GM18498 (cell line): ENCODE measurements around the gene HCST.
"Not testable (repeated sequence)": the region's sequence is repeated elsewhere in the genome, so short reads cannot be mapped to it uniquely, and the experiment has no call there.

ENCODE experiments used
- ATAC-seq: cut with Tn5 transposase; IDR thresholded peaks from one replicate; pipeline ENCODE4 v1.9.1; 2021; ENCODE audit warnings: mild to moderate bottlenecking, moderate library complexity; ENCODE audit not compliant: unreplicated experiment

The HCST gene

DNA sequence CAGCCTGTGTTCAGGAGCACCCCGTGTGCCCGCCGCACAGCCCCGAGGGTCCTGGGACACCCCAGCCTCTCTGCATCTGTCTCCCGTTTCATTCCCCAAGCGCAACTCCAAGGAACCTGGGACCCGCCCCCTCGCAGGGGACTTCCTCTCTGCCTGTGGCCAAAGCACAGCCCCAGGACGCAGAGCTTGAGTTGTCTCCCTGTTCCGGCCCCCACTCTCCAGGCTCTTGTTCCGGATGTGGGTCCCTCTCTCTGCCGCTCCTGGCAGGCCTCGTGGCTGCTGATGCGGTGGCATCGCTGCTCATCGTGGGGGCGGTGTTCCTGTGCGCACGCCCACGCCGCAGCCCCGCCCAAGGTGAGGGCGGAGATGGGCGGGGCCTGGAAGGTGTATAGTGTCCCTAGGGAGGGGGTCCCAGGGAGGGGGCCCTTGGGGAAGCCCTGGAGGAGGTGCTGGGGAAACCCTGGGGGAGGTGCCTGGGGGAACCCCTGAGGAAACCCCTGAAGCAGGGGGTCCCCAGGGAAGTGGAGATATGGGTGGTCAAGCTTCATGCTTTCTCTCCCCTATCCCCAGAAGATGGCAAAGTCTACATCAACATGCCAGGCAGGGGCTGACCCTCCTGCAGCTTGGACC lies 1.3 kb downstream of the HCST start:
- ATAC-seq = peak; percentile 48

GRCh38 chr19:35904311-35905068 lies 2.2 kb downstream of the HCST start:
- no peak for ATAC-seq

DNA sequence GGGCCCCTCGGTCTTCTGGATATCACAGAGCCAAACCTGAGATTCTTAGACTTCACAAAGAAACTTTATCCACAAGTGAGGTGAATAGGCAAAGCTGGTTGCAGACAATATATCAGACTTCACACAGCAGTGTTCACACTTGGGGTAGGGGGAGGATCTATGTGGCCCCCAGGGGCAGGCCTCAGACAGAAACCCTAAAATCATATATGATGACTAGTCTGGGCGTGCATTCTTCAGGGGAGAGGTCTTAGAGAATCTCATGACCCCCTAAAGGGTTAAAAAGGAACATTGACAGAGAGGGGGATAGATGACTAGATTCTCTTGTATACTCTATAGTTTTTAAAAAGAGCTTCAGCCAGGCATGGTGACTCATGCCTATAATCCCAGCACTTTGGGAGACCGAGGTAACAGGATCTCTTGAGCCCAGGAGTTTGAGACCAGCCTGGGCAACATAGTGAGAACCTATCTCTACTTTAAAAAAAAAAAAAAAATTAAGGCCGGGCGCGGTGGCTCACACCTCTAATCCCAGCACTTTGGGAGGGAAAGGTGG lies 2.9 kb downstream of the HCST start:
- ATAC-seq = no peak

GRCh38 chr19:35907377-35907745 lies 5.0 kb downstream of the HCST start:
- no peak for ATAC-seq

GRCh38 chr19:35908010-35908441 lies 5.7 kb downstream of the HCST start, which contains the start of gene TYROBP:
TYROBP (minus strand) TSS chr19:35908295; CDS start chr19:35908228, 67 bp downstream.
- no peak for ATAC-seq

DNA sequence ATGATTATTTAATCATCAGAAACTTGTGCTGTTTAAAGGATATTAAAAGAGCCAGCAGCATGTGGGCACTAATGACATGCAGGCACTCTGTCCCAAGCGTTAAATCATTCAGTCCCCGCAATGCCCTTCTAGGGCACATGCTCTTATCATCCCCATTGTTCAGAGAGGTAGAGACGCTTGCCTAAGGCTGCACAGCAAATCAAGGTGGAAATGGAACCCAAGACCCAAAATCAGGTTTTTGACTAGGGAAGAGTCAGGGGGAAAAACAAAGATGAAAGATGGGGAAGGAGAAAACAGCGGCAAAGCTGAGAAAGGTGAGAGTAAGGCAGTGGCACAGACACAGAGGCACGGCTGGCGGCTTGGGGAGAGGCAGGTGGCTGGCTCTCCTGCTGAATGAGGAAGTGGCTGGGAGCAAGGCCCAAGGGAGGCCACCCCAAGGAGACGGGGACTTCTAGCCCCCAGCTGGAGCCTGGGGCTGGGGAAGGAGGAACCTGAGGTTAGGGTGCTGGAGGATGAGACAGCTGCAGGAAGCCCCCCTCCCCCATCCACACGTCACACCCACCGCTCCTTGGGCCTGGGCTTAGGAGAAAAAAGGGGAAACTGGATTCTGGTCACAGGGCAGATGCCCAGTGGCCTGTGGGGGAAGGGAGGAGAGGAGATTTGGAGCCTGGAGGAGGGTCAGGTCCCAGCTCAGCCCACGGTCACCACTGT lies 6.8 kb downstream of the HCST start:
- ATAC-seq = no peak

GRCh38 chr19:35909684-35910035 lies 7.3 kb downstream of the HCST start:
- ATAC-seq = no peak

DNA sequence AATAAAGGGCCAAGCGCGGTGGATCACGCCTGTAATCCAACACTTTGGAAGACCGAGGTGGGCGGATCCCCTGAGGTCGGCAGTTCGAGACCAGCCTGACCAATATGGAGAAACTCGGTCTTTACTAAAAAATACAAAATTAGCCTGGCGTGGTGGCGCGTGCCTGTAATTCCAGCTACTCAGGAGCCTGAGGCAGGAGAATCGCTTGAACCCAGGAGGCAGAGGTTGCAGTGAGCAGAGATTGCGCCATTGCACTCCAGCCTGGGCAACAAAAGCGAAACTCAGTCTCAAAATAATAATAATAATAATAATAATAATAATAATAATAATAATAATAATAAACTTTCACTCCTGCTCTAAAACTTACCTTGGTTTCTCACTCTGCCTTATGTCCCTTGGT lies 8.0 kb downstream of the HCST start:
- not testable (repeated sequence) for ATAC-seq

- no peak for ATAC-seq
These were observed 8.8 kb downstream of the HCST start for GRCh38 chr19:35911173-35911572.

- no peak for ATAC-seq
These were observed 9.5 kb downstream of the HCST start for GRCh38 chr19:35911790-35912189.

DNA sequence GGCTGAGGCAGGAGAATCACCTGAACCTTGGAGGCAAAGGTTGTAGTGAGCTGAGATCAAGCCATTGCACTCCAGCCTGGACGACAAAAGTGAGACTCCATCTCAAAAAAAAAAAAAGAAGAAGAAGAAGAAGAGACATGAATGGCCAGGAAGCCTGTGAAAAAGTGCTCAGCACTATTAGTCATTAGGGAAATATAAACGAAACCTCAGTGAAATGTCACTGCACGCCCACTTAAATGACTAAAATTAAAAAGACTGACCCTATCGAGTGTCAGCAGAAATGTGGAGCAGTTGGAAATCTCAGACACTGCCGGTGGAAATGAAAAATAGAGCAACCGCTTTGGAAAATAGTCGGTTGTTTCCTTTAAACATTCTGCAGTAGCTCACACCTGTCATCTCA lies 11.3 kb downstream of the HCST start:
- ATAC-seq = no peak

DNA sequence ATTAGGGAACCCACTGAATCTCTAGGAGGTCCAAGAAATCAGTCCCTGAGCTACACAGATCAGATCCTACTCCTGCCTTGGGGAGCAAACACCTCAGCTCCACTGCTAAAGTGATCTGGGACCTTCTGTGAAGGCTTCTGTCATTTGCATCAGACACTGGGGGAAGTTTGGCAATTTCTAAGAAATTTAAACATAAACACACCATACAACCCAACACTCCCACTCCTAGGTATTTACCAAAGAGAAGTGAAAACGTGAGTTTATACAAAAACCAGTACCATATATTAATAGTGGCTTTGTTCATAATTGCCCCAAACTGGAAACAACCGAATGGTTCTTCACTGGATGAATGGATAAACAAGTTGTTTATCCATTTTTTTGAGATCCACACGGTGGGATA lies 13.1 kb downstream of the HCST start:
- no peak for ATAC-seq

DNA sequence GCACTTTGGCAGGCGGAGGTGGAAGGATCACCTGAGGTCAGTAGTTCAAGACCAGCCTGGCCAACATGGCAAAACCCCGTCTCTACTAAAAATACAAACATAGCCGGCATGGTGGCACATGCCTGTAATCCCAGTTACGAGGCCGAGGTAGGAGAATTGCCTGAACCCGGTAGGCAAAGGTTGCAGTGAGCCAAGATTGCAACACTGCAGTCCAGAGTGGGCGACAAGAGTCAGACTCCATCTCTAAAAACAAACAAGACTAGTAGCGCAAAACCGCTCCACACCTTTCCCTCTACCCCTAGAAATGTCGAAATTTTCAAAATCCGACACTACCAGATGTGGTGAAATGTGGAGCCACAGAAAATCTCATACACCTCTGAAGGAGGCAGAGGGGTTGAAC lies 17.0 kb downstream of the HCST start:
- ATAC-seq = no peak

DNA sequence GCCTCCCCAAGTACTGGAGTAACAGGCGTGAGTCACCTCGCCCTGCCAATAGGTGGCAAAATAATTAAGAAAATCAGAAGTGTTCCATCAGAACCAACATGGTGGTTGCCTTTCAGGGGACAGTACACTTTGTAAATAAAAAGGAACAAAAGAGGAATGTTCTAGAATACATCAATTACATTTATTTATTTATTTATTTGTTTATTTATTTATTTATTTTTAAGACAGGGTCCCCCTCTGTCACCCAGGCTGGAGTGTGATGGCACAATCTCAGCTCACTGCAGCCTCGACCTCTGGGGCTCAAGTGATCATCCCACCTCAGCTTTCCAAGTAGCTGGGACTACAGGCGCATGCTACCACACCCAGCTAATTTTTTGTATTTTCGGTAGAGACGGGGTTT lies 18.7 kb downstream of the HCST start:
- ATAC-seq = no peak

GRCh38 chr19:35925501-35925900 lies 23.2 kb downstream of the HCST start:
- ATAC-seq = no peak

DNA sequence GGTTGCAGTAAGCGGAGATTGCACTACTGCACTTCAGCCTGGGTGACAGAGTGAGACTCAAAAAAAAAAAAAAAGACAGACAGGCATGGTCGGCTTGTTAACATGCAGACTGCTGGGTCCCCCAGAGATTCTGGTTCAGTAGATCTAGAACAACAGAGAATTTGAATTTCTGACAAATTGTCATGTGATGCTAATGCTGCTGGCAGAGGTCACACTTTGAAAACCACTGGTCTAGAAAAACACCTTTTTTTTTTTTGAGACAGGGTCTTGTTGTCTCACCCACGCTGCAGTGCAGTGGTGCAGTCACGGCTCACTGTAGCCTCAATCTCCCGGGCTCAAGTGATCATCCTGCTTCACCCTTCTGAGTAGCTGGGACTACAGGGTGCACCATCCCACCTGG lies 26.2 kb downstream of the HCST start:
- no peak for ATAC-seq

GRCh38 chr19:35929876-35930275 lies 27.5 kb downstream of the HCST start:
- ATAC-seq = no peak

DNA sequence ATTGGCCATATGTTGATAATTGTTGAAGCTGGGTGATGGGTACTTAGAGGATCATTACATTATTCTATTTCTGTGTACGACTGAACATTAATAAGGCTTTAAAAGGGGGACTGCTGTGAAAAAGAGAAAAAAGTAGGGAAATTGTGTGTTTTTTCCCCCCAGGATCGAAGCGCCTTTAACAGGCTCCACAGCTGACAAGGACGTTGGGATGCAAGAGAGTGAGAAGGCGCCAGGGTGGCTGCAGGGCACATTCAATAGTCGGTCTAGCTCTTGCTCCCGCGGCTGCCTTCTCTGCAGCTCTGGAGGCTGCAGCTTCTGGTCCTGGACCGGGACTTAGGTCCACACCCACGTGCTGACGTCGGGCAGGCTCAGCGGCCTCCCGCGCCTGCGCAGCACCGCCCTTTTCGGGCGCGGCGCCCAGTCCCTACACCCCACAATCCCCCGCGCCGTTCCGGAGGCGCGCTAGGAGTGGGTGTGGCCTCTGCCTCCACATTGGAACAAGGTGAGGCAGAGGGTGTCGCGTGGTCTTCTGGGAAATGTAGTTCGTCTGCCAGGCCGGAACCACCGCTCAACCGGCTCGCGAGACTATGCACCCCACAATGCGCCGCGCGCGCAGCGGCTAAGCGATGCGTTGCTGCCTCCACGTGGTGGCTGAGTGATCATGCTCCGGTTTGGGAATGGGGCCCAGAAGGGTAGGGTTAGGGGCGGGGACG lies 29.0 kb downstream of the HCST start:
- ATAC-seq = peak; percentile 94

DNA sequence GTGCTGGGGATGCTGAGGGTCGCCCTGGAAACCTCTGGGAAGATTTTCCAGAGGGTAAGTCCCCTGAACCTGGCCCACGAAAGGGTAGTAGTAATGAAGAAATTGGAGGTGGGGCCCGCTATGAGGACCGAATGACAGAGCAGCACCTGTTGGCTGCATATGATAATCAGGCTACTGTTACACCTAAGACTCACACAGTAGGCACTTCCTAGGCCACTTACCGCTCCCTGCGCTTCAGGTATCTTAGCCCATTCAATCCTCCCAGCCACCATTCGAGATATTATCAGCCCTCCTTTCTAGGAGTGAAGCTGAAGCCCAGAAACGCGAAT lies 29.5 kb downstream of the HCST start:
- no peak for ATAC-seq

DNA sequence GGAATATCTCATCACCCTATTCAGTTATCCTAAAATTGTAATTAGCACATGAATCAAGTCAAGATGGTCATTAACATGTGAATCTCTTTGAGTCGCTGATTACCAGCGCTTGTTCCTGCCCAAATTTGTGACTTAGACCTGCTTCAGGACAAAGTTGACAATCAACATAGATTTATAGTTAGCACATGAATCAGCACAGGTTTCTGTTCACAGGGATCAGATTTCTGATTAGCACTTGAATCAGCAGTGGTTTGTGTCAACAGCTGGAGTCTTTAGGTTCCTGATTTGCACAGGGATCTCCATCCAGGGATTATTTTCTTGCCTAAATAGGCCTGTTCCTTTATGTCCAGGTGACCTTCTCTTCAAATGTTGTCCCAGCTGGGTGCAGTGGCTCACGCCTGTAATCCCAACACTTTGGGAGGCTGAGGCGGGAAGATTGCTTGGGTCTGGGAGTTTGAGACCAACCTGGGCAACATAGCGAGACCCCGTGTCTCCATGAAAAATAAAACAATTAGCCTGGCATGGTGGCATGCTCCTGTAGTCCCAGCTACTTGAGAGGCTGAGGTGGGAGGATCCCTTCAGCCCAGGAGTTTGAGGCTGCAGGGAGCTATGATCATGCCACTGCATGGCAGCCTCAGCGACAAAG lies 30.1 kb downstream of the HCST start:
- no peak for ATAC-seq
